ENCODE results near the gene IAH1.

IAH1 gene, protein sequence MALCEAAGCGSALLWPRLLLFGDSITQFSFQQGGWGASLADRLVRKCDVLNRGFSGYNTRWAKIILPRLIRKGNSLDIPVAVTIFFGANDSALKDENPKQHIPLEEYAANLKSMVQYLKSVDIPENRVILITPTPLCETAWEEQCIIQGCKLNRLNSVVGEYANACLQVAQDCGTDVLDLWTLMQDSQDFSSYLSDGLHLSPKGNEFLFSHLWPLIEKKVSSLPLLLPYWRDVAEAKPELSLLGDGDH

DNA sequence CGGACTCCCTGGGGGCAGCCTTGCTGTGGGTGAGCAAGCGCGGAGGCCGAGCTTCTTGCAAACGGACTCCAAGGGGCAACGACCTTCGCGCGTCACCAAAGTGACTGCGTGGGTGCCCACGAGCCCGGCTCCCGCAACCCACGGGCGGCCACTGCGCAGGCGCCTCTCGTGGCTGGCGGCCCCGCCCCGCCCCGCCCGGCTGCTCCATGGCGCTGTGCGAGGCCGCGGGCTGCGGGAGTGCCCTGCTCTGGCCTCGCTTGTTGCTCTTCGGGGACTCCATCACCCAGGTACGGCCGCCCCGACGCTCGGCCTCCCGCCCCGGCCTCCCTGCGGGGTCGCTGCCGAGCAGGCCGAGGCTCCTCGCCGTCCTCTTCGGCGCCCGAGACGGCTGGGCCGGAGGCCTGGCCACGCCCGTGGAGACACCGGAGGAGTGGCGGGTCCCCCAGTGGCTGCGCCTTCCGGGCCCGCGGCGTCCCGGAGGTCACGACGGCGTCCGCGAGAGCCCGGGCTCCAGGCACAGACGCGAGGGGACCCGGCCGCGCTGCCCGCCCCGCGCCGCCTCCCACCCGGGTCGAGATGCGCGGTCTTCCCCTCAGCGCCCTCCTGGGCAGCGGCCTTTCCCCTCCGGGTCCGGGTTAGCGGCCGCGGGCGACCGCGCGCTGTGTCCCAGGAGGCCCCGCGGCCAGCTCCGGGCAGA, at the start of gene IAH1:
IAH1 (plus strand) TSS at position 191 of the 697 bp plus-strand sequence; CDS start at position 207, 16 bp downstream.
- DNase-seq: peak; percentile 86

DNA sequence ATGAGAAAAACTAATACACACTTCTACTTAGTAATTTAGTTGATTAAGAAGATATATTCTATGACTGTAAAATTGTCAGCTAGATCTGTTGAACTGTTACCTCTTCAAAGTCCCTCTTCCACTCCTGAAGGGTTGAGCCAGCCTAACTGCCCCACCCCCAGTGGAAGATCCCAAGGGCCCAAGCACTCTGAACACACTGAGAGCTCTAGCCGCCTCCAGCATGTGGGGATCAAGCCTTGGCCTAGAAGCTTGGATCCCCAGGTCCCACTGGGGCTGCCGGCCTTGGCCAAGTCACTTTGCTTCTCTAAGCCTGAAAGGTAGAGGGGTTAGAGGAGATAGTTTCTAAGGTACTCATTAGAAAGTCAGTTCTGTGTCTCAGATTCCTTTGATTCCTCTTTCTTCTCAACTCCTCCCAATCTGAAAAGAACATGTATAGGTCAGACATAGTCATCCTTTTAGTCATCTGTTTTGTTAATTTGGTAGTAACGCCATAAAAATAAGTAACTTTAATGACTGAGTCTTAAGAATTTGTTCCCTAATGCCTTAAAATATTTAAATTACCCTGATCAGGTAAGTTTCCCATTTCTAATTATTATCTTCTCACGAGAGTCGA, 45.3 kb upstream of the IAH1 start:
- no peak for DNase-seq

DNA sequence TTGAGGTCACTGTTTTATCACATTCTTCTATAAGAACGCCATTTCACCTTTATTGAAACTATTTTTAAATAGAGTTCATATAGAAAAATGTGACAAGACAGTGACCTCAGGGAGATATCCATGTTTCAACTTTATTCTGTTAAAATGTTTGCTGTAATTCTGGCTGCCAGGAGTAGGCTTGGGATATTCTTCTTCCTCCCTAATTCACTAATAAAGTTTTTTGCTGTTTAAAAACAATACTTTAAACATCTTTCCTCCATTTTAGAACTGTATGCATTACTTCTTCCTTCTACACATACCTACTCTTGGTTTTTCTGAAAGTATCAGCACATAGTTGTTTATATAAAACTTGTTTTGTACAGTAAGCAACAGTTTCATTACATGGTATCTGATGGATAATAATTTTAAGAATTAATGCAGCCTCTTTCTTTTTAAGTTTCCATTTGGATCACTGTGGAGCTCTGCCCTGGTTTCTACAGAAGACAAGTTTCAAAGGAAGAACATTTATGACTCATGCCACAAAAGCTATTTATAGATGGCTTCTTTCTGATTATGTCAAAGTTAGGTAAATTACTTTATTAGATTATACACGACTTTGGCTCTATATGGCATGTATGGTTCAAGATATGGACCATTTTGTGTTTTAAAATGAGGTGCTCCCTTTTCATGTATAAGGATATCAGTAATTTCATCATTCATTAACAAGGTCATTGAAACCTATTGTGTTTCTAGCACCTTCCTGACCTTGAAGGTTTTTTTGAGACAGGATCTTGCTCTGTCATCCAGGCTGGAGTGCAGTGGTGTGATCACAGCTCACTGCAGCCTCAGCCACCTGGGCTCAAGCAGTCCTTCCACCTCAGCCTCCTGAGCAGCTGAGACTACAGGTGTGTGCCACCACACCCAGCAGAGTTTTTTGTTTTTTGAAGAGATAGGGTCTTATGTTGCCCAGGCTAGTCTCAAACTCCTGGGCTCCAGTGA, 43.7 kb upstream of the IAH1 start:
- no peak for DNase-seq

DNA sequence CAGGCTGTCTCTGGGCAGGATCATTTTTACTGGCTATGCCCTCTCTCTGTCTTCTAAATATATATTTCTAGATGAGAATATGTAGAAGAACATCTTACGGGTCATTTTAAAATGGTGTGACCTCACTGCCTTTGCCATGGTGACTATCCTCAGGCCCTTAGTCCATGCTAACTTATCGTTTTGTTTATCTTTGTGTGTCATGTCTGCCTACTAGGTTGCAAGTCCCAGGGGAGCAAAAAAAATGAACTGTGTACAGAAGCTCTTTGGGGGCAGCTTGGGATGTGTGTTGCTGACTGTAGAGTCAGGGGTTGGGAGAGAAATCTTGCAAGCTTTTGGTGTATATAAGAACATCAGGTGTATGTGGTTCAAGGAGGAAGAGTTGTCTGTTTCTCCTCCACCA, 39.9 kb upstream of the IAH1 start:
- DNase-seq: no peak

DNA sequence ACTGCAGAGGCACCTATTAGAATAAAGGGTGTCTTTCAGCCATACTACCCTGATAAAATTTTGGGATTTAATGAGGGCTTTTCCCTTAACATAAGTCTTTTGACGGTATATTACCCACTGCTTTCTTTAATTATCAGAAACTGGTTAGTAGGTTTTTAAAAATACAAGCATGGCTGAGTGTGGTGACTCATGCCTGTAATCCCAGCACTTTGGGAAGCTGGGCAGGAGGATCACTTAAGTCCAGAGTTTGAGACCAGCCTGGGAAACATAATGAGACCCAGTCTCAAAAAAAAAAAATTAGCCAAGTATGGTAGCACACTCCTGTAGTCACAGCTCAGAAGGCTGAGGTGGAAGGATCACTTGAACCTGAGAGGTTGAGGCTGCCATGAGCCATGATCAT, 34.8 kb upstream of the IAH1 start:
- no peak for DNase-seq

DNA sequence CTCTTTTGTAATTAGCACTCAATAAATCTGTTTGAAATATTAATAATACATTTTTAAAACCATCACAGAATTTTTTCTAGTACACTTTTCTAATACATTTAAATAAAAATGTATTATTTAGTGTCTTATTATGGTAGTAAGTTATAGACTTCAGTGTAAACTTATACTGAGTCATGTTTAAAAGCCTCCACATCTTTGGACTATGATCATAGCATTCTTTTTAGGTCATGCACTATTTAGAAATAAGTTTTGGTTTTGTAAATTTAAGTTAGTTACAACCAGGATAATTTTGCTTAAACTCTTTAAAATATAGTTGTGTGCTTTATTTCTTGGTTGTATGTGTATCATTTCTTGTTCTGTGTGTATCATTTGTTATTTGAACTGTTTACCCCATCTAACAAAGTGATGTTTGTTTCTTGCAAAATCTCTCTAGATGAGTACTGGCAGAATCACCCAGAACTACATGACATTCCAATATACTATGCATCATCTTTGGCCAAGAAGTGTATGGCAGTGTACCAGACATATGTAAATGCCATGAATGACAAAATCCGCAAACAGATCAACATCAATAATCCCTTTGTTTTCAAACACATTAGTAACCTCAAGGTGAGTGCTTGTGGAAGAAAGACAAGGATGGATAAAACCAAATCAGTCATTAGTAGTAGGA, 34.2 kb upstream of the IAH1 start:
- DNase-seq: no peak

DNA sequence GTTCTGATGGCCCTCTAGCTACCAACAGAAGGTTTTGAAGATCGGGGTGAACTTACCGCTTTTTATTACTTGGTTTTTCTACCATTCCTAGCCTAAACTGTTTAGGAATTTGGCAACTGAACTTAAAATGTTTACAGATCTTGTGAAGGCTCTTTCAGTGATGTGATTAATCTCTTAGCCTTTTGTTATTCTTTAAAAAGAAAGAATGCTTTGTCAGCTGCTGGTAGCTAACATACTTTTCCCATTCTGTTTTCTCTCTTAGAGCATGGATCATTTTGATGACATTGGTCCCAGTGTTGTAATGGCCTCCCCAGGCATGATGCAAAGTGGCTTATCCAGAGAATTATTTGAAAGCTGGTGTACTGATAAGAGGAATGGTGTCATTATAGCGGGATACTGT, 32.8 kb upstream of the IAH1 start:
- no peak for DNase-seq

DNA sequence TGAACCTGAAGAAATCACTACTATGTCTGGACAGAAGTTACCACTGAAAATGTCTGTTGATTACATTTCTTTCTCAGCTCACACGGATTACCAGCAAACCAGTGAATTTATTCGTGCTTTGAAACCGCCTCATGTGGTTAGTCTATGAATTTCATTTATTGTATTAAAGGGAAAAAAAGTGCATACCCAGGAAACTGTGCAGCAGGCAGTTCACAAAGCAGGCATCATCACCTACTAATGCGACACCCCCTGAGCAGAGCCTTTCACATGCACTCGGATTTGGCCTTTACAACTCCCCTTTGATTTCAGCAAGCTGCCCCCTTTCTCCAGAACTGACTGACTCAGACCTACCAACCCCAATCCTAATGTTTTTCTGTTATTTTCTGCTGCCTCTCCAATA, 30.8 kb upstream of the IAH1 start:
- DNase-seq: no peak

DNA sequence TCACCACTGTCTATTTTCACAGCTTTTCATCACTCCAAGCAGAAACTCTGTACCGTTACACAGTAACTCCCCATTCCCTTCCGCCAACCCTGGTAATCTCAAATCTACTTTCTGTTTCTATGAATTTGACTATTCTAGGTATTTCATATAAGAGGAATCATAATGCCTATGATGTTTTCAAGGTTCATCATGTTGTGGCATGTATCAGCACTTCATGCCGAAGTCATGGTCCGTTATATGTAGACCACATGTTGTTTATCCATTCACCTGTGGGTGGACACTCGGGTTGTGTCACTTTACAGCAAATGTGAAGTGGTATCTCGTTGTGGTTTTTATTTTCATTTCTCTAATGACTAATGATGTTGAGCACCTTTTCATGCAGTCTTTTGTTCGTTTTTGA, 29.3 kb upstream of the IAH1 start:
- no peak for DNase-seq

DNA sequence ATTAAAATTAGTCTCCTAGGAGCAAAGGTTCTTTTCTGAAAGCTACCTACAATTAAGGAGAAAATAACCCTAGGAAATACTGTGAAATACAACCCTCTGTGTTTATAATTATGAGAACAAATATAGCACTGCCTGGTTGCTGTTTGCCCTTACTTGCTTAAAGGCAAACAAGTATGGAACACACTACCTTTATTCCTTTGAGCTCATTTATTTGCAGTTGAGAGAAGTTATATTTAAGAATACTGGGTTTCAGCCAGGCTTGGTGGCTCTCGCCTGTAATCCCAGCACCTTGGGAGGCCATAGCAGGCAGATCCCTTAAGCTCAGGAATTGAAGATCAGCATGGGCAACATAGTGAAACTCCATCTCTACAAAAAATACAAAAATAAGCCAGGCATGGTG, 23.1 kb upstream of the IAH1 start:
- no peak for DNase-seq

DNA sequence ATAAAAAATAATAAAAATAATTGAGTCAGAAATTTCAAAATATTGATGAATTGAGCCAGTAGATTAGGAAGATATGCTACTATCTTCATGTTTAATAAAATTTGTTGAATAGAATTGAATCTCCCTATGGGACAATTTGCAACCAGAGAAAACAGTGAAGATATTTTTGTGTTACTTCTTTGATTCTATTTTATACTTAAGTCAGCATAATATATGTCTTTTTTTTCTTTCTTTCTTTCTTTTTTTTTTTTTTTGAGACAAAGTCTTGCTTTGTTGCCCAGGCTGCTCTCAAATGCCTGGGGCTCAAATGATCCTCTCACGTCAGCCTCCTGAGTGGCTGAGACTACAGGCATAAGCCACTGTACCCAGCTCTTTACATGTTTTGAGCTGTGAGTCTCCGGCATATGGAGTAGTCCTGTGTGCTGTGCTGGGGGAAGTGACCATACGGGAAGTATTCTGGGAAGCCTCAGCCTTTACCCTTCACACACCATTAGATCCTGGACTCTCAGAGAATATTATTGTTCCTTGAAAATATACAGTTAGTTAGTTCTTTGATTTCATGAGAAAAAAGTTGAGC, 13.8 kb upstream of the IAH1 start:
- DNase-seq: no peak

DNA sequence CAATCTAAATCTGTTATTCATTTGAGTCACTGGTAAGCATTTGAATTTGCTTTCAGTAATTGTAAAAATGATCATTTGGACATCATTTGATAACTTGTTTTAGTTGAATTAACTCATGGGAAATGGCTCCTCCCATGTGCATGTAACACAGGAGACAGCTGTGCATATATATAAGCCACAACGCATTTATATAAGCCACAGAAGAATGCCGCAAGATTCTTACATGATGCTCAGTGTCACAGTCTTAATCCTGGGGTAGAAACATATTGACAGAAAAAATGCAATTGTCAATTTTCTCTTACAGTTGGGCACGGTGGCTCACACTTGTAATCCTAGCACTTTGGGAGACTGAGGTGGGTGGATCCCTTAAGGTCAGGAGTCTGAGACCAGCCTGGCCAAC, 13.3 kb upstream of the IAH1 start:
- DNase-seq: no peak

DNA sequence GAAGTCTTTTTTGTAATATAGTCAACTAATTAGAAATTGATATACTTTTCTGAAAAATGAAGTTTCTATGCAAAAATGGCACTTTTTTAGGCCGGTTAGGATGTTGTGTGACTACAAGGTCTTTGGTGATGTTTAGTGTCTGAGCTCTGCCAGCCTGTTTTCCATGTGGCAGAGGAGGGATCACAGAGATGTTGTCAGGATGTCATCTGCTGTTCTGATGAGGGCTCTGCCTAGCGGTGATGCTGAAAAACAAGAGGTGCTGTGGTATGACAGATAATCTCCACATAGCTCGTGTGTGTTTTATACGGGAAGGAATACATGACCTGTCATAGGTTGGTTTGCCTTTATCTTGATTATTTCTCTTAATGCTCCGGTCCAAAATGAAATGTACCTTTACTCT, 12.0 kb upstream of the IAH1 start:
- DNase-seq: no peak

DNA sequence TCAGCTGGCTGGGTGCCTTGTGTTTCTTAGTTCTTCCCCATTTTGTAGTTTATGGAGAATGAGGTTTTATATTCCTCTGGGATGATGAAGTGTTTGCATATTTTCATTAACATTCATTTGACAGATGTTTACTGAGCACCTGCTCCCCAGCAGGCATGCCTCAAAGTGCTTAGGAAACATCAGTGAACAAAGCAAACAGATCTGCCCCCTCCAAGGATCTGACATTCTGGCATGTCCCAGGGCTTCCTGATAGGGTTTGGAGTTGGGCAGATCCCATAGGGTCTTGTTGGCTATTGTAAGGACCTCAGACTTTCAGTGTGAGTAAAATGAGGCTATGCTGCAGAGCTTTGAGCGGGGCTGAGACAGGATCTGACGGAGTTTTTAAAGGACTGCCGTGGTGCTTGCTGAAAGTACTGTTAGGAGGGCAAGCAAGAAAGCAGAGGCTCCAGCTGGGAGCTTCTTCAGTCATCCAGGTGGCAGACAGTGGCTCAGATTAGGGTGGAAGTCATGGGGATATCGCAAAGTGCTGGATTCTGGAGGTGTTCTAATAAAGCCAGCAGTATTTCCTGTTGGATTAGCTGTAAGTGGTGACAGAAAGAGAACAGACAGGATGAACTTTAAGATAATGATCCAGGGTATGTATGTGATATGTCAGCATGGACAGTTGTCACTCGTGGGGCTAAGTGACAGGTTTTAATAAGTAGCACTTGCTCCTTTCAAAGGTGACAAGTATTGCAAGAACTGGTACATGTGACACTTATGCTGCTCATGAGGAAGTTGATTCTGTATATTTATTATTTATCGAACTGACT, 11.3 kb upstream of the IAH1 start:
- no peak for DNase-seq

DNA sequence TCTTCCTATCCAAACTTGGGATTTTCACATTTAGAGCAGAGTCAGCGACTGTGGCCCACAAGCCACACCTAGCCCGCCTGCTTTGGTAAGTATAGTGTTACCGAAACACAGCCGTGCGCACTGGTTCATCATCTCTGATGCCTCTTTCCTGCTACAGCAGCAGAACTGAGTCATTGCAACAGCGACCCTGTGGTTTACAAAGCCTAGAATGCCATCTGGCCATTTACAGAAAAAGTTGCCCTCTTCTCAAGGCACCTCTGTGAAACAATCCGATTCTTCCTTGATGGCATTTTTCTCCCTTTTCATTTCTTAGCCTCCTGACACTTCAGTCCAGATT, 10.7 kb upstream of the IAH1 start:
- no peak for DNase-seq

DNA sequence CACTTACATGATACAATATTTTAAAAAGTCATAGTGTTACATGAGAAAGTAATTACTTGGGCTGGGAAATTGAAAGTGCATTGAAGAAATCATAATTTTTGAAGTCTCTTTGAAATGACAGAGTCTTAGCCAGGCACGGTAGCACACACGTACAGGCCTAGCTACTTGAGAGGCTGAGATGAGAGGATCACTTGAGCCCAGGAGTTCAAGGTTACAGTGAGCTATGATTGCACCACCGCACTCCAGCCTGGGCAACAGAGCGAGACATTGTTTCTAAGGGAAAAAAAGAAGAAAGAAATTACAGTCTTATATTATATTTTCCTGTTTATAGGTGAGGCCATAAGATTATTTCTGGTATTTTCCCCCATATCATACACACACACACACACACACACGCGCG, 9.2 kb upstream of the IAH1 start:
- DNase-seq: no peak

DNA sequence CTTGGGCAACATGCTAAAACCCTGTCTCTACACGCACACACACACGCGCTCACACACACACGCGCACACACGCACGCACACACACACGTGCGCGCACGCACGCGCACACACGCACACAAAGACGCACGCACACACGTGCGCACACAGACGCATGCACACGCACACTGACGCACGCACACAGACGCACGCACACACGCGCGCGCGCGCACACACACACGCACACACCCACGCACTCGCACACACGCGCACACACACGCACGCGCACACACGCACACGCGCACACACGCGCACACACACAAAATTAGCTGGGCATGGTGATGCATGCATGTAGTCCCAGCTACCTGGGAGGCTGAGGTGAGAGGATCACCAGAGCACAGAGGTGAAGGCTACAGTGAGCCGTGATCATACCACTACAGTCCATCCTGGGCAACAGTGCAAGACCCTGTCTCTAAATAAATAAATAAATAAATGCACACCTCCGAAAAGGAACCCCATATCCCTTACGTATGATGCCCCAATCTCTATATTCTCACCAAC, 8.1 kb upstream of the IAH1 start:
- no peak for DNase-seq

DNA sequence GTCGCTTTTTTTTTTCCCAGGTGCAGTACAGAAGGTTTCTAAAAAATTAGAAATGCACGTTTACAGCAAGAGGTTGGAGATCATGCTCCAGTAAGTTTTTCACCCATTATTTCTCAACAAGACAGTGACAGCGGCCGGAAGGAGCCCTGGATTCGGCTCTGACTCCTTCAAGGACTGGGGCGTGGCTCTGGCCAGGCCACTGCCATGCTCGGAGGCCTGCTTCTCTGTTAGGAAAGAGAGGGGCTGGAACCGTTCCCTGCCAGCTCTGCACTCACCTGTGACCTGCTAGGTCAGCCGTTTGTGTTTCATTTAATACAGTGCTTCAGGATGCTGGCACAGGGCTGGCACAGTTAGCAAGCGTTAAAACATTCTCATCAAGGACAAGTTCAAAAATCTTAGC, 6.7 kb upstream of the IAH1 start:
- DNase-seq: no peak

DNA sequence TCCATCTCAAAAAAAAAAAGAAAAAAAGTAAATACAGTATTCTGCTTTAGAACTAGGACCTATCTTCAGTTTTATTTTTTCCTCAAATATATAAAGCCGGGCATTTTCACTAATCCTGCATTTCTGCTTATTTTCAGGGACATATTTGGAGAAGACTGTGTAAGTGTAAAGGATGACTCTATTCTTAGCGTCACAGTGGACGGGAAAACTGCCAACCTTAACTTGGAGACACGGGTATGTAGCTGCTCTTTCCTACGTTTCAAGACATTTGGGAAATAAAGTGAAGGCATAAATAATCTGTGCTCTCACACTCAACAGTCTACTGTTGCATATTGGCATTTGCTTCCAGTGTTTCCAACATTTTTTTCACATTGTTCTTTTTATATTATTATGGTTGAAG, 3.1 kb upstream of the IAH1 start:
- no peak for DNase-seq

DNA sequence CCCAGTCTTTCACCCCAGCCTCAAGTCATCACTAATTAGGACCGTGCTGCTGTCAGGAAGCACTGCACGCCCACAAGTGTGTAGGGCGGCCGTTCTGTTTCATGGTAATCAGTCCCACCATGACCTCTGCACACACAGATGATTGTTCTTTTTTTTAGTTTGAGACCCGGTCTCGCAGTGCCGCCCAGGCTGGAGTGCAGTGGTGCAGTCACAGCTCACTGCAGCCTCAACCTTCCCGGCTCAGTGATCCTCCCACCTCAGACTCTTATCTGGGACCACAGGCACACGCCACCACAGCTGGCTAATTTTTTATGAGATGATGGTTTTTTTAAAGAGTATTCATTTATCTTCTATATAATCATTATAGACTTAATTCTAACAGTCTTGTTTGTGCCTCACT, 1.8 kb upstream of the IAH1 start:
- no peak for DNase-seq

DNA sequence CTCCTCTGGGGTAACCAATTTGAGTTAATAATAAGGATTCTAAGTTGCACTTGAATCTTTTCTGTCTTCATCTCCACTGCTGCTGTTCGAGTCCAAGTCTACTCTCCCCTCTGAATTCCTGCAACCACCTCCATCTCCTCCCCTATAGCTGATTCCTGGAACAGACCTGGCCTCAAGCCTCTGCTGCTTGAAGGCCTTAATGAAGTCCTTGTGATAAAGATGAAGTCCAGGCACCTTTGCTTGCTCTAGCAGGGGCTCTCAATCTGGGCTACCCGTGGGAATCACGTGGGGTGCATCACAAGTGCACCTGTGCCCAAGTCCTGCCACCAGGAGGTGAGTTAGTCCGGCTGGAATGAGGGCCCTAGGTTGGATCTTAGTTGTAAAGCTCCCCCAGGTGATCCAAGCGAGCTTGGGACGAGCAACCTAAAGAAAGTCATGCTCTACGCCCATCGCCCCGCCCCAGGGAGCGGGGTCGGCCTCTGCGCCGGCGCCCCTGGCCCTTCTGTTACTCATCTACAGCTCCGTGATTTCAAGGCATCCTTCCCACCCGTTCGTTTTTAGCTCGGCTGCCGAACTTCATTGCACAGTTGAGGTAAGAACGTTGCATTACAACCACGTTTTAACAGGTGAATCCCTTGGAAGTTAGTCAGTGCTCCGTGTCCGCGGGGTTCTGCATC, 905 bp upstream of the IAH1 start:
- no peak for DNase-seq
